Chondrocyte (in vitro differentiated cells): ENCODE data around the gene CTNS. TPM values are rescaled to one million over a fixed set of nuclear protein-coding genes. Genes with fewer than 3 reads are reported as not detected.

Source experiments
- DNase-seq: peaks from one replicate; pipeline ENCODE4 v3.0.0; 2021; ENCODE audit warnings: mixed read lengths, low spot score
- H3K27ac Mint-ChIP-seq: one replicate; pipeline ENCODE4 v1.8.0; 2021; ENCODE audit warnings: mild to moderate bottlenecking, moderate library complexity, mixed read lengths; ENCODE audit not compliant: unreplicated experiment
- H3K27me3 Mint-ChIP-seq: 2 replicates; pipeline ENCODE4 v1.8.0; 2021; ENCODE audit warnings: low read depth, mixed read lengths
- H3K36me3 Mint-ChIP-seq: 2 replicates; pipeline ENCODE4 v1.8.0; 2021; ENCODE audit warnings: low read depth, mixed read lengths
- H3K4me1 Mint-ChIP-seq: 2 replicates; pipeline ENCODE4 v1.8.0; 2021; ENCODE audit warnings: low read depth, mild to moderate bottlenecking, mixed read lengths
- H3K4me3 Mint-ChIP-seq: one replicate; pipeline ENCODE4 v1.8.0; 2021; ENCODE audit warnings: mild to moderate bottlenecking, moderate library complexity, mixed read lengths; ENCODE audit not compliant: unreplicated experiment
- H3K9me3 Mint-ChIP-seq: 2 replicates; pipeline ENCODE4 v1.8.0; 2021; ENCODE audit warnings: low read depth, mixed read lengths
- total RNA-seq: library from RNA; stranded (reverse); gene quantifications from 3 replicates; pipeline ENCODE4 v1.2.1, GENCODE V29; 2021
- TF ChIP-seq, protein P1 (sequence below): fragments of 200-600 bp; sonication (generic); IDR thresholded peaks from 2 replicates; pipeline ENCODE4 v1.5.0; 2021; ENCODE audit warnings: antibody characterized with exemption, mild to moderate bottlenecking, moderate library complexity

Gene CTNS
- total RNA-seq, 1 donor from 2014 or later, result 17.8 TPM

DNA sequence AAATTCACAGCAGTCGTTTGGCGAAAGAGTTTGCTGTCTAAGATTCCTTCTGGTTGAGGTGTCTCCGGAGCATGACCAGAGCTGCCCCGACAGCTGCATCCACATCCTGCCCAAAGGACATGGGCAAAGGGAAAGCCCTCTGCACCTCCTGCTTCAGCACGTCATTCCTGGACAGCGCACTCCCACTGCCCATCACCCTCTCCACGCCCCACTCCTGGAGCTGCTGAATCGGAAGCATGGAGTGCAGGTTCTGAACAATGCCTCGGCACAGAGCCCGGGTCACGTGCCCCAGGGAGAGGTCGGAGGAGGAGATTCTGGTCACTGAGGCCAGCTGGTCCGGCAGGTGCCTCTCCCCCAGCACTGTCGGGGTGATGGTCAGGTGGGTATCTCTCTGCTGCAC lies 26.0 kb upstream of the CTNS start:
- no peaks in the 10 kb centered on the region for H3K27me3 Mint-ChIP-seq
- TF ChIP-seq, protein P1, sequence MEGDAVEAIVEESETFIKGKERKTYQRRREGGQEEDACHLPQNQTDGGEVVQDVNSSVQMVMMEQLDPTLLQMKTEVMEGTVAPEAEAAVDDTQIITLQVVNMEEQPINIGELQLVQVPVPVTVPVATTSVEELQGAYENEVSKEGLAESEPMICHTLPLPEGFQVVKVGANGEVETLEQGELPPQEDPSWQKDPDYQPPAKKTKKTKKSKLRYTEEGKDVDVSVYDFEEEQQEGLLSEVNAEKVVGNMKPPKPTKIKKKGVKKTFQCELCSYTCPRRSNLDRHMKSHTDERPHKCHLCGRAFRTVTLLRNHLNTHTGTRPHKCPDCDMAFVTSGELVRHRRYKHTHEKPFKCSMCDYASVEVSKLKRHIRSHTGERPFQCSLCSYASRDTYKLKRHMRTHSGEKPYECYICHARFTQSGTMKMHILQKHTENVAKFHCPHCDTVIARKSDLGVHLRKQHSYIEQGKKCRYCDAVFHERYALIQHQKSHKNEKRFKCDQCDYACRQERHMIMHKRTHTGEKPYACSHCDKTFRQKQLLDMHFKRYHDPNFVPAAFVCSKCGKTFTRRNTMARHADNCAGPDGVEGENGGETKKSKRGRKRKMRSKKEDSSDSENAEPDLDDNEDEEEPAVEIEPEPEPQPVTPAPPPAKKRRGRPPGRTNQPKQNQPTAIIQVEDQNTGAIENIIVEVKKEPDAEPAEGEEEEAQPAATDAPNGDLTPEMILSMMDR, result no peak
- H3K4me1 Mint-ChIP-seq, result no peaks in the 10 kb centered on the region
- H3K27ac Mint-ChIP-seq, result no peak overlapping the region
- peaks cover 28% of the 10 kb centered on the region for H3K36me3 Mint-ChIP-seq
- H3K4me3 Mint-ChIP-seq, result no peak overlapping the region
- DNase-seq, result no peak
- no peaks in the 10 kb centered on the region for H3K9me3 Mint-ChIP-seq

DNA sequence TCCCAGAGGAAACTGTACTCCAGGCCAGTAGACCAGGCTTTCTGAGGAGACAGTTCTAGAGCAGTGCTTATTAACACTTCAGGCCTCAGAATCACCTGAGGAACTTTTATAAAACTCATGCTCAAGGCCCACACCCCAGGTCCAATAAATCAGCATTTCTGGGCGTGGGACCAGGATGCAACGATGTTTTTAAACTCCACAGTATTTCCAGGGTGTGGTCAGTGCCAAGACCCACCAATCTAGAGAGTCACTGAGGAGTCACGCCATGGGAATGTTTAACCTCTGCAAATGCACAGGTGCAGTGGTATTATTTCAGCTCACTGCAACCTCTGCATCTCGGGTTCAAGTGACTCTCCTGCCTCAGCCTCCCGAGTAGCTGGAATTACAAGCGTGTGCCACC lies 23.4 kb upstream of the CTNS start:
- H3K27ac Mint-ChIP-seq, result no peak overlapping the region
- no peaks in the 10 kb centered on the region for H3K27me3 Mint-ChIP-seq

DNA sequence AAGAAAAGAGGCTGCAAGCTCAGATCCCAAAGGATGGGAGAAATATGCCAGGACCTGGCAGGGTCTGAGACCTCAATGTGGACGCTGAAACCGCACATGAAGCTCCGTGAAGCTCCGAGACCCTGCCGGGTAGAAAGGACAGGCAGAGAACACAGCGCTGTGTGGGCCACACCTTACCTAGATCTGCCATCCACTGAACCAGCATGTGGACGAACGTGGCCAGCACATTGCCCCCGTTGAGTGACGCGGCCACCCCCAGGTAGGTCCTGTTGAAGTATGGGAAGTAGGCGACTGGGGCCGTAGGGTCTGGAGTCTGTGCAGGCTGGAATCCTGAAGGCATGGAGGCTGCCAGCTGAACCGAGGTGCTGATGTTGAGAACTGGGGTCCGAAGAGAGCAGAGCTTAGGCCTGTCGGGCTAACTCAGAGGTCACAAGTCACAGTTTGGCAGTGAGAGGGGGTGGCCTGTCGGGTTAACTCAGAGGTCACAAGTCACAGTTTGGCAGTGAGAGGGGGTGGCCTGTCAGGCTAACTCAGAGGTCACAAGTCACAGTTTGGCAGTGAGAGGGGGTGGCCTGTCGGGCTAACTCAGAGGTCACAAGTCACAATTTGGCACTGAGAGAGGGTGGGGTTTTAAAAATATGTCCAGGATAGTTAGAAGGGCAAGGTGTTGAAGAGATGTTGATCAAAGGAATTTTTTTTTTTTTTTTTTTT lies 21.2 kb upstream of the CTNS start:
- H3K27me3 Mint-ChIP-seq, result no peaks in the 10 kb centered on the region
- H3K36me3 Mint-ChIP-seq, result peaks cover 43% of the 10 kb centered on the region
- H3K27ac Mint-ChIP-seq, result no peak overlapping the region
- no peaks in the 10 kb centered on the region for H3K4me1 Mint-ChIP-seq
- H3K4me3 Mint-ChIP-seq, result no peak overlapping the region
- no peak for DNase-seq
- TF ChIP-seq, protein P1, result no peak
- H3K9me3 Mint-ChIP-seq, result no peaks in the 10 kb centered on the region

More for the DNA sequence above, 23.4 kb upstream of the CTNS start:
- TF ChIP-seq, protein P1, result no peak
- Mint-ChIP-seq H3K36me3 (peaks cover 43% of the 10 kb centered on the region), H3K4me1 (no peaks in the 10 kb centered on the region), H3K4me3 (no peak overlapping the region), H3K9me3 (no peaks in the 10 kb centered on the region)
- DNase-seq, result no peak

DNA sequence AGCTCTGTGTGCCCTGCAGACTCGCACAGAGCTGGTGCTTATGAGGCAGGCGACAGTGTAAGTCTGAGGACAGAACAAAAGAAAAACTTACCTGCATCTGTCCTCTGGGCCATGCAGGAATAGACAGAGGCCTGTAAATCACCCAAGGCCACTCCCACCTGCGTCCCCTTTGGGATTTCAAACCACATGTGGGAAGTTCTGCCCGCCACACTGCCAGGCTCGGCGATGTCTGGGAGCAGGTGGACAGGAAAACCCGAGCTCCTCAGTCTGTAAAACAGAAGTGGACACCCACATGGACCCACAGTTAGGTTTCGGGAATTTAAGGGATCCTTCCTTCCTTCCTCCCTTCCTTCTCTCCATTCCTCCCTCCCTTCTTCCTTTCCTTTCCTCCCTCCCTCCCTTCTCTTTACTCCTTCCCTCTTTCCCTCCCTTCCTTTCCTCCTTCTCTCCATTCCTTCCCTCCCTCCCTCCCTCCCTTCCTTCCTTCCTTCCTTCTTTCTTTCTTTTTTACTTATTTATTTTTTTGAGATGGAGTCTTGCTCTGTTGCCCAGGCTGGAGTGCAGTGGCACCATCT lies 15.3 kb upstream of the CTNS start:
- no peak overlapping the region for H3K4me3 Mint-ChIP-seq
- DNase-seq, result no peak
- H3K27me3 Mint-ChIP-seq, result no peaks in the 10 kb centered on the region
- no peaks in the 10 kb centered on the region for H3K9me3 Mint-ChIP-seq
- TF ChIP-seq, protein P1, result no peak
- no peaks in the 10 kb centered on the region for H3K4me1 Mint-ChIP-seq
- H3K36me3 Mint-ChIP-seq, result peaks cover 33% of the 10 kb centered on the region
- H3K27ac Mint-ChIP-seq, result no peak overlapping the region

DNA sequence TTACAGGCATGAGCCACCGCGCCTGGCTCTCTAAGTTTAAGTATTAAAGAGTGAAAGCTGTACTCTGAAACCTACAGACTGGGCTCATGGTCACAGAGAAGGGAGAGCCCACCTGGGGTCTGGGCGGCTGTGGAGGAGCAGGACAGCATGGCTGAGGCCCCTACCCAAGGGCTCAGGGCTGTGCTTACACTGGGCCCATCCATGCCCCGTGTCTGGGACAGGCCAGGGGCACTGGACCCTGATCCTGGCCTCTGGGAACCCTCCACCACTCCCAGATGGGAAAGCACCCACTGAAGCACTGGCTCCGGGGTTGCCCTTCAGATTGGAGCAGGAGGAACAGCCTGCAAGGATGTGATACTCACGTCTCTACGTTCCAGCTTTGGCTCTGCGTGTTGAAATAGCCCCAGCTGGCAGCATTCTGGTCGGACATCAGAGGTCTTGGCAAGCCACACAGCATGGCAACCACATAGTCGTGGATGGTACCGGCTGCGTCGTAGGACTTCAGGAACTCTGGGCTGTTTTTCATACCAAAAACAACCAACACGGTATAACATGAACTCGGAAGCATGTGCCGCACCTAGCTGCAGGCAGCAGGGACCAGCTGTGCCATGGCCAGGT lies 13.5 kb upstream of the CTNS start:
- no peaks in the 10 kb centered on the region for H3K4me1 Mint-ChIP-seq
- DNase-seq, result no peak
- no peaks in the 10 kb centered on the region for H3K27me3 Mint-ChIP-seq
- H3K36me3 Mint-ChIP-seq, result peaks cover 29% of the 10 kb centered on the region
- no peak overlapping the region for H3K4me3 Mint-ChIP-seq
- TF ChIP-seq, protein P1, result no peak
- H3K9me3 Mint-ChIP-seq, result no peaks in the 10 kb centered on the region
- H3K27ac Mint-ChIP-seq, result no peak overlapping the region
